ENCODE data around the gene PDE8A. TPM values are rescaled to one million over a fixed set of nuclear protein-coding genes. Genes with fewer than 3 reads are reported as not detected.
A peak's percentile ranks its signal among the peaks of the same experiment; 100 is the strongest.

PDE8A gene
- total RNA-seq, 3 donors from 2014 or later: 45.1 to 60.5 (median 58.3) TPM

GRCh38 chr15:85000189-85000864, 18.7 kb downstream of the PDE8A start:
- no peaks in the 10 kb centered on the region for H3K27me3 ChIP-seq
- H3K4me3 ChIP-seq: no peak overlapping the region
- DNase-seq (ENCODE audit: low spot score in 2 of 2): no peak
- peak overlapping the region; percentile 12 to 72 for H3K27ac ChIP-seq
- intact Hi-C loops (cut with DNase I; ENCODE audit: low total_unique reads): no loop called here
- TF ChIP-seq POLR2A (IDR thresholded peaks at IDR 0.05) (no peak), CTCF (IDR thresholded peaks at IDR 0.05) (no peak), POLR2AphosphoS5 (IDR thresholded peaks at IDR 0.05) (no peak)
- H3K4me1 ChIP-seq: no peaks in the 10 kb centered on the region
- no peaks in the 10 kb centered on the region for H3K36me3 ChIP-seq
- no peaks in the 10 kb centered on the region for H3K9me3 ChIP-seq

- Histone ChIP-seq H3K4me1 (no peaks in the 10 kb centered on the region), H3K9me3 (no peaks in the 10 kb centered on the region), H3K36me3 (no peaks in the 10 kb centered on the region), H3K27ac (peak overlapping the region; percentile 12 to 72), H3K27me3 (no peaks in the 10 kb centered on the region), H3K4me3 (no peak overlapping the region)
- no peak for DNase-seq (ENCODE audit: low spot score in 2 of 2)
- intact Hi-C loops (cut with DNase I; ENCODE audit: low total_unique reads): no loop called here
- TF ChIP-seq CTCF (IDR thresholded peaks at IDR 0.05): no peak
- TF ChIP-seq POLR2AphosphoS5 (IDR thresholded peaks at IDR 0.05): no peak
- no peak for TF ChIP-seq POLR2A (IDR thresholded peaks at IDR 0.05)
These were observed 19.3 kb downstream of the PDE8A start for GRCh38 chr15:85000937-85001336.

GRCh38 chr15:85002517-85002916, 20.9 kb downstream of the PDE8A start:
- Histone ChIP-seq H3K9me3 (no peaks in the 10 kb centered on the region), H3K27me3 (no peaks in the 10 kb centered on the region), H3K4me1 (no peaks in the 10 kb centered on the region), H3K27ac (no peak overlapping the region), H3K4me3 (no peak overlapping the region), H3K36me3 (no peaks in the 10 kb centered on the region)
- no peak for DNase-seq (ENCODE audit: low spot score in 2 of 2)
- TF ChIP-seq POLR2A (IDR thresholded peaks at IDR 0.05) (no peak), CTCF (IDR thresholded peaks at IDR 0.05) (no peak), POLR2AphosphoS5 (IDR thresholded peaks at IDR 0.05) (no peak)
- intact Hi-C loops (cut with DNase I; ENCODE audit: low total_unique reads): no loop called here

- H3K27me3 ChIP-seq: no peaks in the 10 kb centered on the region
- no peak for DNase-seq (ENCODE audit: low spot score in 2 of 2)
- intact Hi-C loops (cut with DNase I; ENCODE audit: low total_unique reads): no loop called here
- H3K4me1 ChIP-seq: no peaks in the 10 kb centered on the region
- H3K36me3 ChIP-seq: no peaks in the 10 kb centered on the region
- TF ChIP-seq POLR2A (IDR thresholded peaks at IDR 0.05): no peak
- no peak for TF ChIP-seq POLR2AphosphoS5 (IDR thresholded peaks at IDR 0.05)
- no peak for TF ChIP-seq CTCF (IDR thresholded peaks at IDR 0.05)
- H3K27ac ChIP-seq: no peak overlapping the region
- no peaks in the 10 kb centered on the region for H3K9me3 ChIP-seq
- H3K4me3 ChIP-seq: no peak overlapping the region
These were observed 22.1 kb downstream of the PDE8A start for GRCh38 chr15:85003593-85004312.

GRCh38 chr15:85004550-85004949, 22.9 kb downstream of the PDE8A start:
- no peaks in the 10 kb centered on the region for H3K4me1 ChIP-seq

More at GRCh38 chr15:85004550-85004949, 22.9 kb downstream of the PDE8A start:
- H3K36me3 ChIP-seq: no peaks in the 10 kb centered on the region
- no peak overlapping the region for H3K27ac ChIP-seq
- TF ChIP-seq POLR2AphosphoS5 (IDR thresholded peaks at IDR 0.05): no peak
- TF ChIP-seq CTCF (IDR thresholded peaks at IDR 0.05): no peak
- TF ChIP-seq POLR2A (IDR thresholded peaks at IDR 0.05): no peak
- intact Hi-C loops (cut with DNase I; ENCODE audit: low total_unique reads): no loop called here
- no peaks in the 10 kb centered on the region for H3K9me3 ChIP-seq
- DNase-seq (ENCODE audit: low spot score in 2 of 2): no peak
- no peaks in the 10 kb centered on the region for H3K27me3 ChIP-seq
- H3K4me3 ChIP-seq: no peak overlapping the region

Measured in breast epithelium (tissue), 4 donors.